ENCODE results near the gene ELF1.

- TF ChIP-seq CTCF (IDR thresholded peaks at IDR 0.05), result no peak
- no peak for TF ChIP-seq POLR2AphosphoS5 (IDR thresholded peaks at IDR 0.05; ENCODE audit: low read depth, low read length)
Measured at GRCh38 chr13:41065078-41065477, 46.0 kb upstream of the ELF1 start.

Measured in Panc1 (cell line).